ENCODE measurements around the gene TLE3.

Gene TLE3

DNA sequence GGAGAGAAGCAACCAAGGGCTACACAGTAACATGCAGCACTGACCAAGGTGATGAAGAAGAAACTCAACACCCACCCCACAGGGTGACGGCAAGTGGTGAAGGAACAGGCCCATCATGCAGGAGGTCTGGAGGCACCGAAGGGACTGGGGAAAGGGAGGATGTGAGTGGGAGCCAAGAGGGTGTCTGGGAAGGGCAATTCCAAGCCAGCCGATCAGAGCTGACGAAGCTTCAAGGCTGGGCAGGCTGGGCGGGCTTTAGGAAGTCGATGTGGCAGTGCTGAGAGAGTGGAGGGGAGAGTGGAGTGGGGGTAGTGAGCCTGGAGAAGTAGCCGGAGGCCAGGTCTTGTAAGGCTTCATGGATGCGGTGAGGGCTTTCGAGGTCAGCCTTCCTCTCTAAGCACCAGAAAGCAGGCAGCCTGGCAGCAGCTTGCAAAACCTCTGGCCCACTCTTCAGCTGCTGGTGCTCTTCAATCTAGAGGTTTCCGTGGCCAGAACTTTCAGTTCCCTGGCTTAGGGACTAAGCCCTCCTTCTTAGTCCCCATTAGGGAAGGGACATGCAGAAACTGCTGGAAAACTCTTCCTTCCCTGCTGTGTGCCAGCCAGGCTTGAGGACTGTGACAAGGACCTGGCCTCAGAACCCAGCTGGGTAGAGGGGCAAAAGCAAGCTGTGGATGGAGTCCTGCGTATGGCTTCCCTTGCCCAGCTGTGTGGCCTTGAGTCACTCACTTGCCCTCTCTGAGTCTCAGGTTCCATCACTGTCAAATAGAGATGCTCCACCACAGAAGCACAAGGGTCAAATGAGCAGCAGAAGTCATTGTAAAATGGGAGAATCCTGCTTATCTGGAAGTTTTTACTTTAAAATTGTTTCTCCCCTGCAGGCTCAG, 72.1 kb downstream of the TLE3 start:
- DNase-seq, result no peak

DNA sequence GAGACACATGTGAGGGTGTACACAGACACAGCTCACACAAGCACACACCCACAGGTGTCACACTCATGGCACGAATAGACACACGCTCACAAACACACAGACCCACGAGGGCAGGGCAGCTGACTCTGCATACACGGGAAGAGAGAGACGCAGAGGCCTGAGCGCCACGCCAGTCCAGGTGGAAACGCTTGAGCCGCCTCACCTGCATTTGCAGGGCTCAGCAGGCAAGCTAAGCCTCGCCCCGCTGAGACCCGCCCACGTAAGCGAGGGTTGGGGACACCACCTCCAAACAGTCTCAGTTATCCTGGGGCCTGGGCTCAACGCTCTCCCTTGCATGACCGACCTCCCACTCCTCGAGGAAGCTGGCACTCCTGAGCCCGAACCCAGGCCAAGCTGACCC, 73.2 kb downstream of the TLE3 start:
- DNase-seq, result no peak

DNA sequence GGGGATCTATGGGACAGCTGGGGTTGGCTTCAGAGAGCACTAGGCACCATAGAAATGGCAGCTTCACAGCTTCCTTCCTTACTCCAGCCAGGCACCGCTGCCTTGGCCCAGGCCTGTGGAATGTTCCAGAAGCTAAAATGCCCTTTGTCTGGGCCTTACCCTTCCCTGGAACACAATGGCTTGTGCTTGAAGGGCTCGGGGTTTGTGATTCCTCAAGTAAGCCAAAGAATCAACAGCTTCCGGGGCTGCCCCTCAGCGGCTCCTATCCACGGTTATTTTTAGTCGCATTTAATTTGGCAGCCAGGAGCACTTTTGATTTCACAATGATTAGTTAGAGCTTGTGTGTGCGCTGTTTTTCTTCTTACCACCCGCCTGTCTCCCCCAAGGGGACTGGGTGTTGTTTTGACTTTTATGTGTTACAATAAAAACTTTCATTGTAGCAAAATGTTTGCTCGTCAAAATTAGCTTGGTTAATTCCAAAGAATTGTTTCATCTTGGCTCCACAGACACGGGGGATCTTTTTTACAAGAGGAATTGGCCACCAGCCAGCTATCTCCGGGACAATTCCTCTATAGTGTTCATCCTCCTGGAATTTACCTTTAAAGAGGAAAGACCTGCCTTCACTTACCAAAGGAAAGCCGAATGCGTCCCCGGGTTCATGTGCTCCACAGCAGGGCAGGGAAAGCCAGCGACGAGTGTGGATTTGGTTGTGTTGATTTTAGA, 73.8 kb downstream of the TLE3 start:
- no peak for DNase-seq

DNA sequence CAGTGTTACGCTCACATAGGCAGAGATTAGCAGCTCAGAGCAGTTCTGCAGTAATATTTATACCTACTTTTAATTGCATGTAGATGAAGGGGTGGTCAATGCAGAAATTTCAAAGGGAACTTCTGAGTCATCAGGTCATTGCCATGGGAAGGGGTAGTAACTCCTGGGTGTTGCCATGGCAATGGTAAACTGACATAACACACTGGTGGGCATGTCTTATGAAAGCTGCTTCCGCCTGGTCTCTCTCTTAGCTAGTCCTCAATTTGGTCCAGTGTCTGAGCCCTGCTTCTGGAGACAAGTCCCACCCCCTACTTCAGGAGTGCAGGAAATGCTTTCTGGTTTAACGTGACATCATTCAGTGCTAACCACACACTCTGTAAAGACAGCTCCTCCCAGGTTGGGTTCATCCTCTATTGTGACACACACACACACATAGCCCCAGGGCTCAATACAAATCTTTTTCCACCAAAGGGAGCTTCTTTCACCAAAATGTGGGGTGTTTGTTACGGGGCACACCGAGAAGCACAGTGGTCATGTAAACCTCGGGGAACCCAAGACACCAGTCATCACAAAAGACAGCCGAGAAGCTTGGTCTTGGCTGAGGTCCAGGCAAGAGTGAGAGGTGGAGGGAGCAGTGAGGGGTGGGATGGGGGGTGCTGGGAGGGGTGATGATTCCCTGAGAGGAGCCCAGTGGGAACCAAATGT, 74.5 kb downstream of the TLE3 start:
- DNase-seq, result peak; percentile 77

DNA sequence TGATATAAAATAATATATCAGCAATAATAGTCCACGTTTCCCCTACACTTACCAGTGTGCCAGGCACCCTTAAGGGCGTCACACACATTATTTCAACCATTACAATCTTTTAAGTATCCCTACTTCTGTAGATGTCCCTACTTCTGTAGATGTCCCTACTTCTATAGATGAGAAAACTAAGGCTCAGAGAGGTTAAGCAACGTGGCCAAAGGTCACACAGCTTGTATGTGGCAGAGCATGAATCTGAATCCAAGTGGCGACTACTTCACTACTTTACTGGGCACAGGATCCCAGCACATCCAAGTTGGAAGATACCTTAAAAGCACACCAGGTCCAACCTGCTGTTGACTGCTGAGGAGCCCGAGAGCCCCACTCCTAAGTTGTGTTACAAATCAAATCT, 77.5 kb downstream of the TLE3 start:
- DNase-seq, result no peak

DNA sequence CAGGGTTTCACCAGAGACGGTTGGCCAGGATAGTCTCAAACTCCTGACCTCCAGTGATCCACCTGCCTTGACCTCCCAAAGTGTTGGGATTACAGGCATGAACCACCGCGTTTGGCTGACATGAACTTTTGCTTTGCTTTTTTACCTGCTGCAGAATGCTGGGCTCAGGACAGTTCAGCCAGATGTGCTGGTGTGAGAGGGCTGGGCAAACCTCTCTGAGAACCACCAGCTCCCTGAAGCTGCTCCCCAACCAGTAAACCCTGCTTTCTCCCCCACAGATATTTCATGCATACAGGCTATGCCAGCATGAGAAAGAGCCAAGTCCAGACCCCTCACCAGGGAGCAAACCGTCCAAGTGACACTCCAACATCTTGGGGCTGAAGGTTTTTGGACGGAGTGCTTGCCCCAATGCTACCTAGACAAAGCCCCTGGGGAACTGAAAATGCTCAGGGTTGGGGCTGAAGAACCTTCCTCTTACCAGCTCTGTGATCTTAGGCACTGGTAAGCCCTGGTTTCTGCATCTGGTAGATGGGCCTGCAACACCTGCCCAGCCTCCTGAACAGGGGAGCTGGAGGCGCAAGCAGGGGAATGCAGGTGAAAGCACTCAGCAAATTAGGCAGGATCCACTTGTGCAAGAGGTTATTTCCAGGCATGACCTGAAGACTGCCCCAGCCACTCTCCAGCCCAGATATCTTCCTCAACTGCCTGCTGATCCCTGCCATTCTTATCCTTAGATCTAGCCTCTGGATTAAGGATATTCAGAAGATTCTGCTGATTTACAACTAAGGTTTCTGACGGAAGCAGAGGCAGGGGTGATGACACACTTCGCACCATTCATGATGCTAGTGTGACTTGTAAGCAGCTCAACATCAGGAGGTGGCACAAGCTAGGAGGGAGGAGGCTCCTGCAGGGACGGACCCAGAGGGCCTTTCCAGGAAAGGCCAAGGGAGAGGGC, 78.8 kb downstream of the TLE3 start:
- no peak for DNase-seq

DNA sequence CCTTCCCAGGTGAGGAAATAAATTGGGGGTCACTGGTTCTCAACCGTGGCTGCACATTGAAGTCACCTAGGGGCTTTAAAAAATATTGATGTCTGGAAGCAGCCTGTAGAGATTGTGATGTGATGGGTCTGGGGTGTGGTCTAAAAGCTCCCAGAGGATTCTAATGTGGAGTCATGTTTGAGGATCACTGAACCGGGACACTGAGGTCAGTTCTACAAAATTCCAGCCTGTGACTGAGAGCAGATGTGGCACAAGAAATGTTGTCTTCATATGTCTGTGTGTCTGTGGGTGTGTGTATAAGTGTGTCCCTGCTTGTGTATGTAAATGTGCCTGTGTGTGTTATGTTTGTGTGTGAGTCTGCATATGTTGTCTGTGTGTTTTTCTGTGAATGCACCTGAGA, 79.9 kb downstream of the TLE3 start:
- DNase-seq, result no peak

DNA sequence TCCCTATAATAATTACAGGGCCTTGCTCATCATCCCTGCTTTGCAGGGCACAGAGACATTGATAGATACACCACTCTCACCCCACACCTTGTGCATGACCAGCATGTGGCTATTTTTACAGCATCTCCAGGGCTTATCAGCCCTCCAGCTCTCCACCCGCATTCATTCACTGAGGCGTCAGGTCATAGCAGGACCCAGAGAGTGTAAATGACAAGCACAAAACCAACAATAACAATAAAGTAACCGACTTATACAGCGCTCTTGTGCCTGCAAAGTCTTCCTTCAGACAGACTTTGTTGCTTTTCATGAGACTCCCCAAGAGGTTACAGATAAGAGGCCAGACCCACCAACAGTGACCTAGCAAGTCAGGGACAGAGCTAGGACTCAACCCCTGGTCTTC, 80.7 kb downstream of the TLE3 start:
- DNase-seq, result no peak

DNA sequence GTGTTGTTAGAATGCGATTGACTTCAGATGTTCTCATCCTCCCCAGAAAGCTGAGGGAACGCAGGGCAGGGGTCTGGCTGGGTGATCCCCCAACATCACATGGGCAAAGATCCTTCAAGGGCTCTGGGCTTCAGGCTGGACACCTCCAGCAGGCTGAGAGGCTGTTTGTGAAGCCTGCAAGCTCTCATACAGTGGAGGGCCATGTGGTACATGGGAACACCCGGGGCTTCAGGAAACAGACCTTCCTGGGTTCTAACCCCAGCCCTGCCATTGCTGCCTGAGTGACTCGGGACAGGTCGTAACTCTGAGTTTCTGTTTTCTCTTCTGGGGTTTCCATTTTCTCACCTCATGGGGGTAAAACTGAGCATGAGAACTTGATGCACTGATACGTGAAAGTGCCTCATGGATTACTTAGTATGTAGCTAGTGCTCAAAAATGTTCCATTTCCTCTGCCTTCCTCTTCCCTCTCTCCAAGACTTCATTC, 81.2 kb downstream of the TLE3 start:
- DNase-seq, result no peak

DNA sequence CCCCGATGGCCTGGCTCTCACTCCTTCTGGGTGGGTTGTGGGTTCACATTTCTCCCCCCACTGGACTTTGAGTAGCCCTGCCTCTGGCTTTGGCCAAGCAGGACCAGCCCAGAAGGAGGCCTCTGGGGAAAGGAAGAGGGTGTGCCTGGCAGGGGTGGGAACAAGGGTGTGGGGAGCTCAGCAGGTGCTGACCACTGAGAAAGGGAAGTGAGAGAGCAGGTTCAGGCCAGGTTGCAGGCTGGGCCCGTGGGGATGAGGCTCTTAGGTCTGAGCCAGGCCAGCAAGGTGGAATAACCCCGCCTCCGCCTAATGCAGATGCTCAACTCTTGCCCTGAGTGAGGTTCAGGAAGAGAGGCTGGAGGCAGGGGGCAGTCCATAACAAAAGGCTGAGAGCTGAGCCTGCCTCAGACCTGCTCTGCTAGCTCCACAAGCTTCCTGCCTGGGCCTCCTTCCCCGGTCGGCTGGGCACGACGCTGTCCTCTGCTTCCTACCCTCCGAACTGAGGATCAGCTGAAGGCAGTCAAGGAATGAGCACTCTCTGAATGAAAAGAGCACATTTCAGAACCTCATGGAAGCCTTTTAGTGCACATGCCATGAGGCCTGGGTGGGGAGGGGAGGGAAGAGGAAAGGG, 82.7 kb downstream of the TLE3 start:
- DNase-seq, result no peak

DNA sequence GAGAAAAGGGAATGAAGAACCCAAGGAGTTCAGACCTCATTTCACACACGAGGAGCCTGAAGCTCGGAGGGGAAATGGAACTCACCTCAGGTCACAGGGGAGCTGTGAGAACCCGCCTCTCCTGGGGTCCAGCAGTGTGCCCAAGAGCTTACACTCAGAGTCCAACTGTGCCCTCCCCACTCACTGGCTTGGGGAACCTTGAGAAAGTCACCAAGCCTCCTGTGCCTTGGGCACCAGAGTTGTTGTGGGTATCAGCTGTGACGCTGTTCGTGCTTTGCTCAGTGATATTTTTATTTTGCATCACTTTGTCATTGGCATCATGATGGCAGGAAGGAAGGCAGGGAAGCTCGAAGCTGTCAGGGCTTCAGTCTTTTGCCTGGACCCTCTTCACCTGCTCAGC, 83.4 kb downstream of the TLE3 start:
- DNase-seq, result no peak

DNA sequence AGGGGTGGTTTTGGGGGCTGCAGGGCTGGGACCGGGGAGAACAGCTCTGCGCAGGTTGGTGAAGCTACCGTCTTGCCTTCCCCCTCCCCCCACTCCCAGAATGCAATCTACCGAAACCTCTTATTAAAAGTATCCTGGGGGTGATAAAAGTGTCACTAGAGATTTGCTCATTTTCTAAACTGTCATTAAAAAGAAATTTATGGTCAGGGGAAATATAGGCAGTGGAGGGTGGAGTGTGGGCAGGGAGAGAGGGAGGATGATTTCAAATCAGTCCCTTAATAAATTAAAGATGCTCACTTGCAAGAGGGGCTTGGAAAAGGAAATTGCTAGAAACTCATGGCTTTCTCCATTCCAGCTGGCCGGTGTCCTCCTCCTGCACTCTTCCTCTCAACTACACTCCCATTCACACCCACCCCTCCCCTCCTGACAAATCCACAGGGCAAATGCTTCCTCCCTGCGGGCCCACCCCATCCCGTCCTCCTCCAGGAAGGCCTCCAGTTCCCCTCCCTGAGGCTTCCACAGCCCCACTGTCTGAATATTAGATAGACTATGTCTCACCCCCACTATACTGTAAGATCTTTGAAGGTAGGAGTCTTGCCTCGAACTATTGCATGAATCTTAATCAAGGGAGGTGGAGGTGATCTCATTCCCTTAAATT, 83.9 kb downstream of the TLE3 start:
- no peak for DNase-seq

DNA sequence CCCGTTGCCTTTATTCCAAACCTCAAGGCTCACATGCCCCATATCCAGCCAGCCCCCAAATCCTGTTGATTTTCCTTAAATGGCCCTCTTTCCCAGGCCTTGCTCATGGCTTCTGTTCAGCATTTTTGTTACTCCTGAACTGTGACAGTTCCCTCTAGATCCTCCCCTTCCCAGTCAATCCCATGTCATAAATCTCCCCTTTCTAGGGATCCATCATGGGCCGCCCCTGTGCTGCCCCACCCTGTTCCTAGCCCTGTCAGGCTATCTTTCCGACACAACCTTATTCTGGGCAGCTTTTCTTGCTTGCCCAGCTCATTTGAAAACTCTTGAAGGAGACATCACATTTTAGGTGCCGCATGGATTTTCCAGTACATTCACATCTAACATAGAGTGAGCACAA, 84.8 kb downstream of the TLE3 start:
- no peak for DNase-seq

DNA sequence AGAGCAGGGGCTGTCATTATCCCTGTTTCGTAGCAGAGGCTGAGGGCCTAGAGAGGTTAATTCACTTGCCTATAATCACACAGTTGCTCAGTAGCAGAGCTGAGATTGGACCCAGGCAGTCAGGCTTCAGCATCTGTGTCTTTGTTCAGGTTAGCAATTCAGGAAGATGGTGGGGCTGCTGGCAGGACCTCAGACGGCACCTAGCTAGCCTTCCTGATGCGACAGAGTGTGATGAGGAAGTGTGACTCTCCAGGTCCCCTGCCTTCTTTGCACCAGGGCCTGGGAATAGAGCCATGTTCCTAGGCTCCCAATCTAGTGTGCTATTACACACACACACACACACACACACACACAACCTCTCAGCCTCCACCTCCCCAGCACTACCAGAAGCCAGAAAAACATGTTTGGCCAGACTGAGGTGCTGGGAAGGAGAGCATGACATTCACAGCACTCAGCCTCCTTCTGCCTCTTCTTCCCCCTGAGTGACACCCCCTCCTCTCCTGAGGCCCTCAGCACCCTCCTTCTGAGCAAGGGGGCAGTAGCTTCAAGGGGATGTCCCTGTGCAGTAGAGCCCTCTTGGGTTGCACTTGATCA, 88.9 kb downstream of the TLE3 start:
- DNase-seq, result no peak

DNA sequence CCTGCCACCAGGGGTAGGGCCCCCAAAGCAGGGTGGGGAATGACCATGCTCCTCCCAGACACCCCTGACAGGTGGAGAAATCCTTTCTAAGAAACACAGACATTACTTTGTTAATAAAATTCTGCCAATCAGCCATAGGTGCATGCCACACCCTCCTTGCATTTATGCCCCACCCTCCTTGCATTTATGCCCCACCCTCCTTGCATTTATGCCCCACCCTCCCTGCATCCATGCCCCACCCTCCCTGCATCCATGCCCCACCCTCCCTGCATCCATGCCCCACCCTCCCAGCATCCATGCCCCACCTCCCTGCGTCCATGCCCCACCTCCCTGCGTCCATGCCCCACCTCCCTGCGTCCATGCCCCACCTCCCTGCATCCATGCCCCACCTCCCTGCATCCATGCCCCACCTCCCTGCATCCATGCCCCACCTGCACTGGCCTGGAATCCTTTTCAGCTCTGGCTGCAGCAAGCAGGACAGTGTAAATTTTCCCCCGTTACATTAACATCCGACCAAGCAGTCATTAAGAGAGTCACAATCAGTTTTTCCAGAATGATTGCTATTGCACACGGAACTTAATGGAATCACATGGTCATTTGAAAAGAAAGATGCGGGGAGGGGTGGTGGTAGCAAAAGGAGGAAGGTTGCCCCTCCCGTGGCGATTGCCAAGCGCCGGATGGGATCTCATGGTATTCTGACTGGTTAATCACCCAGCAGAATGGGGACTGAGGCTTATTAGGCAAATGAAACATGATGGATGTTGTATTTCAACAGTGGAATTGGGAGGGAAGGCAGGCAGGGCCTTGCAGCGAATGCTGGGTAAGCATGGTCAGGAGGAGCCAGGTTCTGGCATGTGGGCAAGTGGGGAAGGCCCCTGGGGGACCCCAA, 91.2 kb downstream of the TLE3 start:
- DNase-seq, result no peak

DNA sequence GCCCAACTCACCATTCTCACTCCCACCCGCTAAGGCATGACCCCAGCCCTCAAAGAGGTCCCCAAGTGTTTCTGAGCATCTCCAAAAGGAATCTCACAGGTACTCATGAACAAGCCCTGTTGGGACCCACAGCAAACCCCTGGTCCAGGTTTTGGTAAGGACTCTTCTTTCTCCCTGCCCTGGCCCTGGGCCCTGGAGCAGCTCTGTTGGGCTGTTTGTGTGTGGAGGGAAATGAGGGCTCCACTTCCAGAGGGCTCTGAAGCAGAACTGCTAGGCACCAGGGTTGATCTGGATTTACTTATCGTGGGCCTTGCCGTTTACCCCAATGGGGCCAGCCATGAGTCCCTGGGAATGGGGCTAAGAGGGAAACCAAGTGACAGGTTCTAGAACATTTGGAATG, 92.9 kb downstream of the TLE3 start:
- DNase-seq, result no peak

DNA sequence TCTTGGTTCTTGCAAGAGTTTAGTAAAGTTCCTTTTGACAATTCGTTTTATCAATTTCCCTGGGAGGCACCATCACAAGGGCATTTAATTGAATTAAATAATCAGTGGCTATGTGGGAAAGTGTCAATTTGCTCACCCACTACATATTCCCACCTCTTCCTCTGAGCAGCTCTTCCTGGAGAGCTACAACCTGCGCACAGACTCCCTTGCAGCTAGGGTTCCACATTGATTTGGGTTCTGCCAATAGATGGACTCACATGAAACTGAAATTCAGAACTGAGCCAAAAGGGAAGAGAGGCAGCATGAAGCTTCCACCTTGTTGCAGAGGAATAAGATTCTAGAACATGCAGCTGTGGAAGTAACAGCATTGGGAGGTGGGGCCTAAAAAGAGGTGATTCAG, 94.8 kb downstream of the TLE3 start:
- DNase-seq, result no peak

DNA sequence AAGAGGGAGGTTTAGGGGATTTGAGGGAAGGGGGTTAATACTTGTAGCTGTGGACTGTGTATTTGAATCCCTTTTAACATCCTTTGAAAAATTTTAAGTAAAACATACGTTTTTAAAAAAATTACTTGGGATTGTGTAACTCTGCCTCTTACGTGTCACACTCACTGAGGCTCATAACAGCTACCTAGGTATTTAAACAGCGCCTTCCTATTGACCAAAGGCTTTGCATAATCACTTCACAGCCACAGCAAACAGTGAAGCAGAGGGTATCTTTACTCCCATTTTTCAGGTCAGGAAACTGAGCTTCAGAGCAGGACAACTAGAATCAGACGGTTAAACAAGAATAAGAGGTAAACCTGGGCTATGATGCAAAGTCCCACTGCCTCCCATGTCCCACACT, 95.9 kb downstream of the TLE3 start:
- no peak for DNase-seq

DNA sequence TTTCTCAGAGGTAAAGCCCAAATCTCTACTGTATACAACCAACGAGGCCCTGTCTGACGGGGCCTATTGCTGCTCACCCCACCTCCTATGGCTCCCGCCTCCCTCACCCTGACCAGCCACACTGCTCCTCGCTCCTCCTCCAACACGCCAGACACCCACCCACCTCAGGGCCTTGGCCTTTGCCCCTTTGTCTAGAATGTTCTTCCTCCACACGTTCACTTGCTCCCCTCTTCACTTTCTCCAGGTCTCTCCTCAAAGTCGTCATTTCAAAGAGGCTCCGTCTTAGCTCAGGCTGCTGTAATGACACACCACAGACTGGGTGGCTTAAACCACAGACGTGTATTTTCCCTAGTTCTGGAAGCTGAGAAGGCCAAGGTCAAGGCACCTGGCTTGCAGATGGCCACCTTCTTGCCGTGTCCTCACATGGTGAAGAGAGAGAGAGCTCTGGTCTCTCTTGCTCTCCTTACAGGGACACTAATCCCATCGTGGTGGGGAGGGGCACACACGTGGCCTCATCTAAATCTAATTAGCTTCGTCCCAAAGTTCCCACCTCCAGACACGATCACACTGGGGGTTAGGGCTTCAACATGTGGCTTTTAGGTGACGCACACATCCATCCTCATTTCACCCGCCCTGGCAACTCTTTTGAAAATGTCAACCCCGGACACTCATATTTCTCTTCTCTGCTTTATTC, 98.2 kb downstream of the TLE3 start:
- DNase-seq, result no peak
